CD4-positive, alpha-beta T cell treated with Interleukin-17A for 1 hour (primary cell): ENCODE data around the gene TMEM132E.

ENCODE experiments used
- DNase-seq: peaks from one replicate; pipeline ENCODE4 v3.0.0-alpha.2; 2020

TMEM132E gene

GRCh38 chr17:34606763-34607162 is 27.4 kb downstream of the TMEM132E start:
- DNase-seq = no peak

- DNase-seq = no peak
Observed at GRCh38 chr17:34607917-34608316, 28.5 kb downstream of the TMEM132E start.

- DNase-seq = no peak
Observed at GRCh38 chr17:34609210-34609609, 29.8 kb downstream of the TMEM132E start.

GRCh38 chr17:34610039-34610438 is 30.7 kb downstream of the TMEM132E start:
- no peak for DNase-seq

- DNase-seq = no peak
Observed at GRCh38 chr17:34610506-34610905, 31.1 kb downstream of the TMEM132E start.

GRCh38 chr17:34613064-34614019 is 34.0 kb downstream of the TMEM132E start:
- no peak for DNase-seq

GRCh38 chr17:34614698-34615097 is 35.3 kb downstream of the TMEM132E start:
- DNase-seq = no peak

- DNase-seq = no peak
Observed at GRCh38 chr17:34615326-34615725, 35.9 kb downstream of the TMEM132E start.

GRCh38 chr17:34616148-34616547 is 36.8 kb downstream of the TMEM132E start:
- no peak for DNase-seq

- DNase-seq = no peak
Observed at GRCh38 chr17:34617398-34617797, 38.0 kb downstream of the TMEM132E start.

GRCh38 chr17:34619687-34620217 is 40.4 kb downstream of the TMEM132E start:
- DNase-seq = no peak

GRCh38 chr17:34620458-34620857 is 41.1 kb downstream of the TMEM132E start:
- no peak for DNase-seq

- no peak for DNase-seq
Observed at GRCh38 chr17:34622862-34623623, 43.7 kb downstream of the TMEM132E start.

- no peak for DNase-seq
Observed at GRCh38 chr17:34623856-34624766, 44.7 kb downstream of the TMEM132E start.

GRCh38 chr17:34624767-34625383 is 45.5 kb downstream of the TMEM132E start:
- DNase-seq = no peak

- DNase-seq = no peak
Observed at GRCh38 chr17:34626121-34626681, 46.8 kb downstream of the TMEM132E start.

- DNase-seq = no peak
Observed at GRCh38 chr17:34628879-34629278, 49.5 kb downstream of the TMEM132E start.

- no peak for DNase-seq
Observed at GRCh38 chr17:34633351-34633750, 54.0 kb downstream of the TMEM132E start.

- no peak for DNase-seq
Observed at GRCh38 chr17:34633760-34634159, 54.4 kb downstream of the TMEM132E start.

GRCh38 chr17:34634551-34635160 is 55.3 kb downstream of the TMEM132E start:
- DNase-seq = no peak

- no peak for DNase-seq
Observed at GRCh38 chr17:34635876-34636275, 56.5 kb downstream of the TMEM132E start.
